Measurements from ENCODE around the gene MRPL1.

DNA sequence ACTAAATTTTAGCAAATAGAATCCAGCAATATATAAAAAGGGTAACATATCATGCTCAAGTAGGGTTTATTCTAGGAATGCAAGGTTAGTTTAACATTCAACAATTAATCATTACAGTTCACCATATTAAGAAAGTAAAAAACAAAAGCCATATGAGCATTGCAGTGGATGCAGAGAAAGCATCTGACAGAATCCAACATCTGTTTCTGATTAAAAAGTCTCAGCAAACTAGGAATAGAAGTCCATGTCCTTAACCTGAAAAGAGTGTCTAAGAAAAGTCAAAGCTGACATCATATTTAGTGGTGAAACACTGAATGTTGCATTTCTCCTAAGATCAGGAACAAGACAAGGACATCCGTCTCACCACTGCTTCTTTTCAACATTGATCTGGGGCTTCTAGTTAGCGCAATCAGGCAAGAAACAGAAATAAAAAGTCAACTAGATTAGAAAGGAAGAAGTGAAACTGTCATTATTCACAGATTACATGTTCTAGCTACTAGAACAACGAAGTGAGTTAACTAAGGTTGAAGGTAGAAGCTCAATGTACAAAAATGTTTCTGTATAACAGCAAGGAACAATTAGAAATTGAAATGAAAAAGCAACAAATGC lies 49.3 kb downstream of the MRPL1 start:
- TF ChIP-seq, protein P1, sequence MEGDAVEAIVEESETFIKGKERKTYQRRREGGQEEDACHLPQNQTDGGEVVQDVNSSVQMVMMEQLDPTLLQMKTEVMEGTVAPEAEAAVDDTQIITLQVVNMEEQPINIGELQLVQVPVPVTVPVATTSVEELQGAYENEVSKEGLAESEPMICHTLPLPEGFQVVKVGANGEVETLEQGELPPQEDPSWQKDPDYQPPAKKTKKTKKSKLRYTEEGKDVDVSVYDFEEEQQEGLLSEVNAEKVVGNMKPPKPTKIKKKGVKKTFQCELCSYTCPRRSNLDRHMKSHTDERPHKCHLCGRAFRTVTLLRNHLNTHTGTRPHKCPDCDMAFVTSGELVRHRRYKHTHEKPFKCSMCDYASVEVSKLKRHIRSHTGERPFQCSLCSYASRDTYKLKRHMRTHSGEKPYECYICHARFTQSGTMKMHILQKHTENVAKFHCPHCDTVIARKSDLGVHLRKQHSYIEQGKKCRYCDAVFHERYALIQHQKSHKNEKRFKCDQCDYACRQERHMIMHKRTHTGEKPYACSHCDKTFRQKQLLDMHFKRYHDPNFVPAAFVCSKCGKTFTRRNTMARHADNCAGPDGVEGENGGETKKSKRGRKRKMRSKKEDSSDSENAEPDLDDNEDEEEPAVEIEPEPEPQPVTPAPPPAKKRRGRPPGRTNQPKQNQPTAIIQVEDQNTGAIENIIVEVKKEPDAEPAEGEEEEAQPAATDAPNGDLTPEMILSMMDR (IDR thresholded peaks at IDR 0.05): no peak
- no peak for TF ChIP-seq POLR2A (IDR thresholded peaks at IDR 0.05)

Measured in lower leg skin (tissue), 3 donors.